Measurements from ENCODE around the gene FBXL7.

- TF ChIP-seq CTCF (optimal IDR thresholded peaks at IDR 0.05 in 1 of 3, IDR thresholded peaks at IDR 0.05 in 1 of 3, conservative IDR thresholded peaks at IDR 0.05 in 1 of 3; ENCODE audit: extremely low read depth in 1 of 3, insufficient read depth in 2 of 3, low read length in 3 of 3) (no peak), EZH2 (IDR thresholded peaks at IDR 0.05; ENCODE audit: low read length) (no peak)
Measured at GRCh38 chr5:15610216-15610615, 110.2 kb downstream of the FBXL7 start.
